ENCODE measurements around the gene SH3RF1.

GRCh38 chr4:169167957-169168858, 102.5 kb downstream of the SH3RF1 start:
- no peak for TF ChIP-seq MYBL2 (CRISPR knock-in tag; IDR thresholded peaks at IDR 0.05)
- TF ChIP-seq, protein P1, sequence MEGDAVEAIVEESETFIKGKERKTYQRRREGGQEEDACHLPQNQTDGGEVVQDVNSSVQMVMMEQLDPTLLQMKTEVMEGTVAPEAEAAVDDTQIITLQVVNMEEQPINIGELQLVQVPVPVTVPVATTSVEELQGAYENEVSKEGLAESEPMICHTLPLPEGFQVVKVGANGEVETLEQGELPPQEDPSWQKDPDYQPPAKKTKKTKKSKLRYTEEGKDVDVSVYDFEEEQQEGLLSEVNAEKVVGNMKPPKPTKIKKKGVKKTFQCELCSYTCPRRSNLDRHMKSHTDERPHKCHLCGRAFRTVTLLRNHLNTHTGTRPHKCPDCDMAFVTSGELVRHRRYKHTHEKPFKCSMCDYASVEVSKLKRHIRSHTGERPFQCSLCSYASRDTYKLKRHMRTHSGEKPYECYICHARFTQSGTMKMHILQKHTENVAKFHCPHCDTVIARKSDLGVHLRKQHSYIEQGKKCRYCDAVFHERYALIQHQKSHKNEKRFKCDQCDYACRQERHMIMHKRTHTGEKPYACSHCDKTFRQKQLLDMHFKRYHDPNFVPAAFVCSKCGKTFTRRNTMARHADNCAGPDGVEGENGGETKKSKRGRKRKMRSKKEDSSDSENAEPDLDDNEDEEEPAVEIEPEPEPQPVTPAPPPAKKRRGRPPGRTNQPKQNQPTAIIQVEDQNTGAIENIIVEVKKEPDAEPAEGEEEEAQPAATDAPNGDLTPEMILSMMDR (IDR thresholded peaks at IDR 0.05): no peak
- no peak for TF ChIP-seq FOXP1 (CRISPR knock-in tag; IDR thresholded peaks at IDR 0.05; ENCODE audit: borderline replicate concordance)
- no peak for TF ChIP-seq NR1H2 (CRISPR knock-in tag; IDR thresholded peaks at IDR 0.05)
- TF ChIP-seq PRRX2 (CRISPR knock-in tag; IDR thresholded peaks at IDR 0.05): no peak
- TF ChIP-seq, protein P2, sequence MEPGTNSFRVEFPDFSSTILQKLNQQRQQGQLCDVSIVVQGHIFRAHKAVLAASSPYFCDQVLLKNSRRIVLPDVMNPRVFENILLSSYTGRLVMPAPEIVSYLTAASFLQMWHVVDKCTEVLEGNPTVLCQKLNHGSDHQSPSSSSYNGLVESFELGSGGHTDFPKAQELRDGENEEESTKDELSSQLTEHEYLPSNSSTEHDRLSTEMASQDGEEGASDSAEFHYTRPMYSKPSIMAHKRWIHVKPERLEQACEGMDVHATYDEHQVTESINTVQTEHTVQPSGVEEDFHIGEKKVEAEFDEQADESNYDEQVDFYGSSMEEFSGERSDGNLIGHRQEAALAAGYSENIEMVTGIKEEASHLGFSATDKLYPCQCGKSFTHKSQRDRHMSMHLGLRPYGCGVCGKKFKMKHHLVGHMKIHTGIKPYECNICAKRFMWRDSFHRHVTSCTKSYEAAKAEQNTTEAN (CRISPR knock-in tag; IDR thresholded peaks at IDR 0.05): no peak
- TF ChIP-seq RELA (CRISPR knock-in tag; IDR thresholded peaks at IDR 0.05; ENCODE audit: borderline replicate concordance): no peak
- no peak for TF ChIP-seq TCF7 (CRISPR knock-in tag; IDR thresholded peaks at IDR 0.05; ENCODE audit: low read depth)
- TF ChIP-seq CREB1 (CRISPR knock-in tag; IDR thresholded peaks at IDR 0.05): no peak
